Measurements from ENCODE around the gene CD79B.

Gene CD79B

GRCh38 chr17:63962298-63962744 lies 30.2 kb upstream of the CD79B start:
- TF ChIP-seq, protein P1, sequence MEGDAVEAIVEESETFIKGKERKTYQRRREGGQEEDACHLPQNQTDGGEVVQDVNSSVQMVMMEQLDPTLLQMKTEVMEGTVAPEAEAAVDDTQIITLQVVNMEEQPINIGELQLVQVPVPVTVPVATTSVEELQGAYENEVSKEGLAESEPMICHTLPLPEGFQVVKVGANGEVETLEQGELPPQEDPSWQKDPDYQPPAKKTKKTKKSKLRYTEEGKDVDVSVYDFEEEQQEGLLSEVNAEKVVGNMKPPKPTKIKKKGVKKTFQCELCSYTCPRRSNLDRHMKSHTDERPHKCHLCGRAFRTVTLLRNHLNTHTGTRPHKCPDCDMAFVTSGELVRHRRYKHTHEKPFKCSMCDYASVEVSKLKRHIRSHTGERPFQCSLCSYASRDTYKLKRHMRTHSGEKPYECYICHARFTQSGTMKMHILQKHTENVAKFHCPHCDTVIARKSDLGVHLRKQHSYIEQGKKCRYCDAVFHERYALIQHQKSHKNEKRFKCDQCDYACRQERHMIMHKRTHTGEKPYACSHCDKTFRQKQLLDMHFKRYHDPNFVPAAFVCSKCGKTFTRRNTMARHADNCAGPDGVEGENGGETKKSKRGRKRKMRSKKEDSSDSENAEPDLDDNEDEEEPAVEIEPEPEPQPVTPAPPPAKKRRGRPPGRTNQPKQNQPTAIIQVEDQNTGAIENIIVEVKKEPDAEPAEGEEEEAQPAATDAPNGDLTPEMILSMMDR (conservative IDR thresholded peaks at IDR 0.05; ENCODE audit: low read depth, low read length) = no peak
- no peaks in the 10 kb centered on the region for H3K4me1 ChIP-seq (ENCODE audit: low read depth, poor library complexity, severe bottlenecking)
- H3K27ac ChIP-seq = no peak overlapping the region
- H3K36me3 ChIP-seq (ENCODE audit: insufficient read depth) = no peaks in the 10 kb centered on the region
- H2AFZ ChIP-seq (ENCODE audit: low read depth) = no peak overlapping the region
- no peak overlapping the region for H3K4me3 ChIP-seq (IDR thresholded peaks at IDR 0.05; ENCODE audit: insufficient read depth, low read depth, low read length)
- H4K20me1 ChIP-seq (ENCODE audit: insufficient read depth) = no peaks in the 10 kb centered on the region
- no peak overlapping the region for H3K4me2 ChIP-seq
- no peak overlapping the region for H3K9ac ChIP-seq
- no peaks in the 10 kb centered on the region for H3K79me2 ChIP-seq (ENCODE audit: insufficient read depth, low read depth)
- H3K27me3 ChIP-seq (ENCODE audit: insufficient read depth, low read depth) = peaks cover 12% of the 10 kb centered on the region; the same call in 1 of the 2 replicates

DNA sequence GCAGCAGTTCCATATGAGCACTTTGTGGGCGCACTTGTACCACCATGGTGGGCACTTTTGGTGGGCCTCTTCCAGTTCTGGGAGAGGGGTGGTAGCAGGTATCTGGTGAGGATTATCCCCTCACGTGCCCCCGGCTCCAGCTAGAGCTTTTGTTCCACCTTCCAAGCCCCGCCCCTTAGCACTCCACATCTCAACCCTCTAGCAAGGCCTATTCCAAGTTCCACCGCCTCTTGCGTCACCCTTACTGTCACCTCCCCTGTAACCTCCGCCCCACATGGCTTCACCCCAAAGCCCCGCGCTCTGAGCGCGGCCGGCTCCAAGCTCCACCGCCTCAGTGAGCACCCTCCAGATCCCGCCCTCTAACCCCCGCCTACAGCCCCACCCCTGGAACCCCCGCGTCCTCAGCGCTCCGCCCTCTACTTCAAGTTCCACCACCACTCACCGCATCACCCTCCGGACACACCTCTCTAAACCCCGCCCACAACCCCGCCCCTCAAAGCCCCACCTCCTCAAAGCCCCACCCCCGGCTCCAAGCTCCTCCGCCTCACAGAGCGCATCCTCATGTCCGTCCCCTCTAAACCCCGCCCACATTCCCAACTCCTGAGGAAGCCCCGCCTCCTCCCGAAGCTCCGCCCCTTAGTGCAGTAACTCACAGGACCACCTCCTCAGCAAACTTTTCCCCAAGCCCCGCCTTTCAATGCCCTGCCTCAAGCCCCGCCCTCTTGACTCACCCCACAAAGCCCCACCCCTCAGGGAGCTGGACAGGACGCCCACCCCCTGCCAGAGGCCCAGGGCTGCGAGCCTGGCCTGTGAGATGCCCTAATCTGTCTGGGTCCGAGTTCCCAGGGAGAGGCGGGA lies 29.5 kb upstream of the CD79B start:
- Histone ChIP-seq H4K20me1 (ENCODE audit: insufficient read depth) (no peaks in the 10 kb centered on the region), H2AFZ (ENCODE audit: low read depth) (peak overlapping the region; percentile 30; the same call in 1 of the 2 replicates), H3K79me2 (ENCODE audit: insufficient read depth, low read depth) (no peaks in the 10 kb centered on the region), H3K9ac (peak overlapping the region; percentile 27; the same call in 1 of the 2 replicates), H3K36me3 (ENCODE audit: insufficient read depth) (no peaks in the 10 kb centered on the region), H3K27ac (no peak overlapping the region), H3K4me2 (peak overlapping the region; percentile 72), H3K4me3 (IDR thresholded peaks at IDR 0.05; ENCODE audit: insufficient read depth, low read depth, low read length) (no peak overlapping the region), H3K4me1 (ENCODE audit: low read depth, poor library complexity, severe bottlenecking) (no peaks in the 10 kb centered on the region), H3K27me3 (ENCODE audit: insufficient read depth, low read depth) (peaks cover 10% of the 10 kb centered on the region; the same call in 1 of the 2 replicates)
- TF ChIP-seq, protein P1 (conservative IDR thresholded peaks at IDR 0.05; ENCODE audit: low read depth, low read length) = no peak

- Histone ChIP-seq H3K4me1 (ENCODE audit: low read depth, poor library complexity, severe bottlenecking) (no peaks in the 10 kb centered on the region), H3K4me3 (IDR thresholded peaks at IDR 0.05; ENCODE audit: insufficient read depth, low read depth, low read length) (no peak overlapping the region), H3K27me3 (ENCODE audit: insufficient read depth, low read depth) (peaks cover 8% of the 10 kb centered on the region; the same call in 1 of the 2 replicates), H3K36me3 (ENCODE audit: insufficient read depth) (no peaks in the 10 kb centered on the region), H4K20me1 (ENCODE audit: insufficient read depth) (no peaks in the 10 kb centered on the region), H3K4me2 (no peak overlapping the region), H3K79me2 (ENCODE audit: insufficient read depth, low read depth) (no peaks in the 10 kb centered on the region), H2AFZ (ENCODE audit: low read depth) (no peak overlapping the region), H3K9ac (no peak overlapping the region), H3K27ac (no peak overlapping the region)
- TF ChIP-seq, protein P1 (conservative IDR thresholded peaks at IDR 0.05; ENCODE audit: low read depth, low read length) = no peak
Measured at GRCh38 chr17:63960430-63960829, 28.3 kb upstream of the CD79B start.

- H4K20me1 ChIP-seq (ENCODE audit: insufficient read depth) = no peaks in the 10 kb centered on the region
- no peak overlapping the region for H3K27ac ChIP-seq
- no peak overlapping the region for H3K4me3 ChIP-seq (IDR thresholded peaks at IDR 0.05; ENCODE audit: insufficient read depth, low read depth, low read length)
- no peak overlapping the region for H3K4me2 ChIP-seq
- TF ChIP-seq, protein P1 (conservative IDR thresholded peaks at IDR 0.05; ENCODE audit: low read depth, low read length) = no peak
- H3K4me1 ChIP-seq (ENCODE audit: low read depth, poor library complexity, severe bottlenecking) = no peaks in the 10 kb centered on the region
- H2AFZ ChIP-seq (ENCODE audit: low read depth) = no peak overlapping the region
- H3K9ac ChIP-seq = no peak overlapping the region
- no peaks in the 10 kb centered on the region for H3K79me2 ChIP-seq (ENCODE audit: insufficient read depth, low read depth)
- peaks cover 5% of the 10 kb centered on the region; the same call in 1 of the 2 replicates for H3K27me3 ChIP-seq (ENCODE audit: insufficient read depth, low read depth)
- no peaks in the 10 kb centered on the region for H3K36me3 ChIP-seq (ENCODE audit: insufficient read depth)
Measured at GRCh38 chr17:63960006-63960405, 27.9 kb upstream of the CD79B start.

All from KMS-11 (cell line).